CD8-positive, alpha-beta memory T cell (primary cell): ENCODE data around the gene CALML4. TPM values are rescaled to one million over a fixed set of nuclear protein-coding genes. Genes with fewer than 3 reads are reported as not detected.

Experiments used
- CTCF ChIA-PET: fragments of 350-600 bp; sonication (Branson Sonifier 250); formaldehyde crosslinking; loops from one replicate; lab custom pipeline; 2021; ENCODE audit warnings: antibody characterized with exemption; lab: Charles Lee
- POLR2A ChIA-PET: fragments of 350-600 bp; sonication (Branson Sonifier 250); formaldehyde crosslinking; loops from one replicate; lab custom pipeline; 2021; ENCODE audit warnings: antibody characterized with exemption; lab: Charles Lee
- DNase-seq, 5 donors: peaks; one replicate each; pipeline versions ENCODE4 v3.0.0 to v3.0.0-alpha.2; 2020 to 2022; ENCODE audit warnings: mixed read lengths in 1 of 5
- H3K27ac ChIP-seq: one replicate; pipeline ENCODE4 v1.7.0; 2013; ENCODE audit warnings: low read depth, mild to moderate bottlenecking, low read length, moderate library complexity
- H3K27me3 ChIP-seq: 2 replicates; pipeline ENCODE4 v1.7.0; 2013; ENCODE audit warnings: low read length, mild to moderate bottlenecking; ENCODE audit not compliant: insufficient read depth, poor library complexity, severe bottlenecking
- H3K36me3 ChIP-seq: 2 replicates; pipeline ENCODE4 v1.7.0; 2013; ENCODE audit warnings: mild to moderate bottlenecking, low read length, moderate library complexity; ENCODE audit not compliant: insufficient read depth
- H3K4me1 ChIP-seq: 2 replicates; pipeline ENCODE4 v1.7.0; 2013; ENCODE audit warnings: mild to moderate bottlenecking, low read length, moderate library complexity; ENCODE audit not compliant: insufficient read depth
- H3K4me3 ChIP-seq: 2 replicates; pipeline ENCODE4 v1.7.0; 2013; ENCODE audit warnings: mild to moderate bottlenecking, low read length
- H3K9me3 ChIP-seq: 2 replicates; pipeline ENCODE4 v1.7.0; 2013; ENCODE audit warnings: mild to moderate bottlenecking, low read length
- H3K27ac Mint-ChIP-seq, 8 donors: one replicate each; pipeline ENCODE4 v1.8.0; 2020 to 2021; ENCODE audit warnings: mixed read lengths in 8 of 8, mild to moderate bottlenecking in 6 of 8, inconsistent platforms in 3 of 8, moderate library complexity in 3 of 8
- H3K27me3 Mint-ChIP-seq, 2 donors: one replicate each; pipeline ENCODE4 v1.8.0; 2020 to 2021; ENCODE audit warnings: mixed read lengths in 2 of 2, mild to moderate bottlenecking in 1 of 2, moderate library complexity in 1 of 2
- H3K36me3 Mint-ChIP-seq, 3 donors: one replicate each; pipeline ENCODE4 v1.8.0; 2020 to 2021; ENCODE audit warnings: mixed read lengths in 3 of 3, inconsistent platforms in 1 of 3, mild to moderate bottlenecking in 1 of 3
- H3K4me1 Mint-ChIP-seq, 3 donors: one replicate each; pipeline ENCODE4 v1.8.0; 2020 to 2021; ENCODE audit warnings: mixed read lengths in 3 of 3, inconsistent platforms in 1 of 3, mild to moderate bottlenecking in 1 of 3
- H3K4me3 Mint-ChIP-seq, 7 donors: one replicate each; pipeline ENCODE4 v1.8.0; 2020 to 2021; ENCODE audit warnings: mixed read lengths in 7 of 7, mild to moderate bottlenecking in 6 of 7, moderate library complexity in 4 of 7, inconsistent platforms in 2 of 7
- H3K9me3 Mint-ChIP-seq, 5 donors: one replicate each; pipeline ENCODE4 v1.8.0; 2020 to 2022; ENCODE audit warnings: mixed read lengths in 5 of 5, mild to moderate bottlenecking in 3 of 5, moderate library complexity in 2 of 5, inconsistent platforms in 1 of 5
- polyA plus RNA-seq: library from polyadenylated mRNA; unstranded; fragments of 300-500 nt; fragmentation: Illumina TruSeq; gene quantifications from one replicate; pipeline ENCODE4 v1.2.3, GENCODE V29; 2021
- total RNA-seq, 2 experiments: library from RNA; stranded (reverse); gene quantifications; one replicate each; pipeline ENCODE4 v1.2.3, GENCODE V29; 2021

CALML4 gene, protein sequence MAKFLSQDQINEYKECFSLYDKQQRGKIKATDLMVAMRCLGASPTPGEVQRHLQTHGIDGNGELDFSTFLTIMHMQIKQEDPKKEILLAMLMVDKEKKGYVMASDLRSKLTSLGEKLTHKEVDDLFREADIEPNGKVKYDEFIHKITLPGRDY
- 1 to 10 TPM; 4.9 to 6.4 TPM for total RNA-seq
- polyA plus RNA-seq = 0.40 TPM

- DNase-seq = no peak
- H3K36me3 Mint-ChIP-seq = no peaks in the 10 kb centered on the region
- H3K27ac Mint-ChIP-seq = peak within 1 kb of the TSS in 2 of 8 donors; percentile 12 to 75
- H3K4me3 Mint-ChIP-seq = peak within 1 kb of the TSS in 2 of 7 donors; percentile 36 to 64
- no peaks in the 10 kb centered on the region for H3K36me3 ChIP-seq
- H3K9me3 Mint-ChIP-seq = no peaks in the 10 kb centered on the region
- CTCF ChIA-PET = no interaction called here
- no peaks in the 10 kb centered on the region for H3K27me3 Mint-ChIP-seq
- POLR2A ChIA-PET = no interaction called here
- no peaks in the 10 kb centered on the region for H3K27me3 ChIP-seq
- no peaks in the 10 kb centered on the region for H3K4me1 ChIP-seq
- H3K4me1 Mint-ChIP-seq = peaks cover 6 to 9% (median 7%) of the 10 kb centered on the region in 3 donors
- H3K4me3 ChIP-seq = no peak within 1 kb of the TSS
- H3K27ac ChIP-seq = peak within 1 kb of the TSS; percentile 47
- H3K9me3 ChIP-seq = no peaks in the 10 kb centered on the region
Measured at GRCh38 chr15:68204776-68205557, at the start of gene CALML4. TSS of gene CALML4 (minus strand) at chr15:68205332. CDS start at chr15:68205247, 85 bp downstream.

DNA sequence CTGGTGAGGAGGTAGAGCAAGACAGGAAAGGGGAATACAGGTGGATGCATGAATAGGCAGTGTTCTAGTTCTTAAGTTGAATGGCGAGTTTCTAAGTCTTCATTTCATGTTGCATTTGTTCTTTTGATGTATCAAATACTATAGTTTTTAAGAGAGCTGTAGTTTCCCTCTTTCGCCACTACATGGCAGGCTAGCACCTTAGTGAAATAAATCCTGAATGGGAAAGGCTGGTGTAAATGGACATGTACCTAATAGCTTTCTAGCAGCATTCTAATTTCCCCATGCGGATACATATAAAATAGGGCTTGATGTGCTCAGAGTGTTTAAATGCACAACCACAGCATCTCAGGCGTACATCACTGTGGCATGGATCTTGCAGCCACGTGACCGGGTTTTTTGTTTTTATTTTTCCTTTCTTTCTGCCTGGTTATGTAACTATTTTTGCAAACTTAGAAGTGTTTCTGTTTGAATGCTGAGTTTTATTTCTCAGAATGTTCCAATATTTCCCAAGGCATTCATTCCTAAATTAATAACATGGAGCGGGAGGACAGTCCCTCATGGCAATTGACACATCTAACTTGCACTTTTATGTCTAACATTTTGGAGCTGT is 47.9 kb upstream of the CALML4 start:
- Histone ChIP-seq H3K4me1 (no peaks in the 10 kb centered on the region), H3K27ac (no peak overlapping the region), H3K4me3 (no peak overlapping the region), H3K9me3 (no peaks in the 10 kb centered on the region), H3K36me3 (no peaks in the 10 kb centered on the region), H3K27me3 (no peaks in the 10 kb centered on the region)
- Mint-ChIP-seq H3K27me3 (peaks cover 8 to 15% of the 10 kb centered on the region in 2 donors), H3K4me1 (peaks cover 0 to 8% (median 0%) of the 10 kb centered on the region in 3 donors), H3K4me3 (no peak overlapping the region), H3K36me3 (no peaks in the 10 kb centered on the region), H3K9me3 (no peaks in the 10 kb centered on the region), H3K27ac (no peak overlapping the region)
- ChIA-PET POLR2A (interaction anchor here (0.9 to 1.0 kb wide), 2 partner anchors 24 to 126 kb away, joined by 3 to 7 read pairs; partner anchors contain the start of gene FEM1B), CTCF (interaction anchor here (0.6 to 2.2 kb wide), 21 partner anchors 8 to 421 kb away, joined by 3 to 19 read pairs (median 4); partner anchors contain the start of genes CLN6 and FEM1B)
- DNase-seq = peak in 3 of 5 donors; percentile 32 to 59 (median 56)

GRCh38 chr15:68249058-68249713 is 44.1 kb upstream of the CALML4 start:
- POLR2A ChIA-PET = no interaction called here
- DNase-seq = no peak
- peaks cover 4 to 9% (median 9%) of the 10 kb centered on the region in 5 donors for H3K9me3 Mint-ChIP-seq
- CTCF ChIA-PET = no interaction called here
- no peaks in the 10 kb centered on the region for H3K4me1 Mint-ChIP-seq
- no peak overlapping the region for H3K27ac Mint-ChIP-seq
- no peaks in the 10 kb centered on the region for H3K4me1 ChIP-seq
- H3K9me3 ChIP-seq = no peaks in the 10 kb centered on the region
- peaks cover 8 to 16% of the 10 kb centered on the region in 2 donors for H3K27me3 Mint-ChIP-seq
- no peak overlapping the region for H3K27ac ChIP-seq
- H3K36me3 ChIP-seq = no peaks in the 10 kb centered on the region
- no peaks in the 10 kb centered on the region for H3K27me3 ChIP-seq
- no peak overlapping the region for H3K4me3 Mint-ChIP-seq
- peaks cover 0 to 10% (median 3%) of the 10 kb centered on the region in 3 donors for H3K36me3 Mint-ChIP-seq
- no peak overlapping the region for H3K4me3 ChIP-seq

GRCh38 chr15:68244235-68244634 is 39.1 kb upstream of the CALML4 start:
- ChIA-PET CTCF (interaction anchor here (1.1 to 1.5 kb wide), 3 partner anchors 9 to 62 kb away, joined by 3 to 4 read pairs (median 3); no protein-coding TSS in a partner anchor), POLR2A (no interaction called here)
- Mint-ChIP-seq H3K4me3 (no peak overlapping the region), H3K4me1 (no peaks in the 10 kb centered on the region), H3K27me3 (peaks cover 15 to 19% of the 10 kb centered on the region in 2 donors), H3K9me3 (peaks cover 19 to 32% (median 27%) of the 10 kb centered on the region in 5 donors), H3K27ac (no peak overlapping the region), H3K36me3 (peaks cover 2 to 31% (median 3%) of the 10 kb centered on the region in 3 donors)
- Histone ChIP-seq H3K9me3 (no peaks in the 10 kb centered on the region), H3K36me3 (no peaks in the 10 kb centered on the region), H3K27ac (no peak overlapping the region), H3K4me3 (no peak overlapping the region), H3K4me1 (no peaks in the 10 kb centered on the region), H3K27me3 (no peaks in the 10 kb centered on the region)
- DNase-seq = no peak

DNA sequence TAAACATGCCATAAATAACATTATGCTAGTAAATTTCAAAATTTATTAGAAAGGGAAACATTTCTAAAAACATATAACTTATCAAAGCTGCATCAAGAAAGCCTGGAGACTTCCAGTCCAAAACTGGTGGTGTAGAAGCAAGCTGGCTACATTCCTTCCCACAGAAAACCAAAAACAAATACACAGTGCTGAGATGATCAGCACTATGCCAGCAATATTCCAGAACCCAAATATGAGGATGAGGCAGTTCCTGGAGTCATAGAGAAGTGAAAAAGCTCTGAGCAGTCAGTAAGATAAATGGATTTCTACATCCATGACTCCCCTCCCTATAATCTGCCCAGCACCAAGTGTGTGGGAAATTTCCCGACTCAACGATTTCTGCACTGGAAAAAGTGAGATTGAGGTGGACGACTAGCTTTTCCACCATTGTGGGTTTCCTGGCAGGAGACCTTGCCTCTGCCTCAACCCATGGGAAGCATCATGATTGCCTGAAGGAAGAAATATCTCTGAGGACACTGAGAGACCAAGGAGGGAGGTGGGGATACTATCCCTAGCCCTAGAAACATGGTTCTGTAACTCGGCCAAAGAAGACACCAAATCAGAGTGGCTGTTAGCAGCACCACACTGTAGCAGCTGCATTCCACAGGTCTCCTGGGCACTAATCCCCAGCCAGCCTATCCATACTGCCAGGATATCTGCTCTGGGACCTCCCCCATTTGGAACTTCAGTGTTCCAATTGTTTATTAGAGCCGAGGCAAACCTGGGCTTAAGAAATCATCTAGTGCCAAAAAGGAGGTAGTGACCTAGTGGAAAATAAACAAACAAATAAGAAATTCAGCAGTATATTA is 36.2 kb upstream of the CALML4 start:
- ChIA-PET POLR2A (no interaction called here), CTCF (no interaction called here)
- peaks cover 11 to 18% of the 10 kb centered on the region in 2 donors for H3K27me3 Mint-ChIP-seq
- H3K36me3 Mint-ChIP-seq = peaks cover 3 to 34% (median 4%) of the 10 kb centered on the region in 3 donors
- Histone ChIP-seq H3K4me3 (no peak overlapping the region), H3K36me3 (no peaks in the 10 kb centered on the region), H3K9me3 (no peaks in the 10 kb centered on the region), H3K4me1 (no peaks in the 10 kb centered on the region), H3K27ac (no peak overlapping the region), H3K27me3 (no peaks in the 10 kb centered on the region)
- peaks cover 19 to 32% (median 27%) of the 10 kb centered on the region in 5 donors for H3K9me3 Mint-ChIP-seq
- no peaks in the 10 kb centered on the region for H3K4me1 Mint-ChIP-seq
- H3K4me3 Mint-ChIP-seq = no peak overlapping the region
- no peak for DNase-seq
- no peak overlapping the region for H3K27ac Mint-ChIP-seq

DNA sequence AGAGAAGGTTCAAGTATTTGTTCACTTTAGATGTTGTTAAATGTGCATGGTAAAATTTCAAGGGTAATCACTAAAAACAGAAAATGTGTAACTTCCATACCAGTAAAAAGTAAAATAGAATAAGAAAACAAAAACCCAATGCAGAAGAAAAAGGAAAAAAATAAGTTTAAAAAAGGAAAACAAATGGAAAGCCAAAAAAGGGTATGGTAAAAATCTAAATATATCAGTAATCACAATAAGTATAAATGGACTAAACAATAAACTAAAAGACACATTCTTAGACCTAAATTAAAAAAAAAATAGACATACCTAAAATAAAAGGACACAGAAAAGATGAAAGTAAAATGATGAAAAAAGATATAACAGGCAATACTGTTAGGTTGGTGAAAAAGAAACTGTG is 33.9 kb upstream of the CALML4 start:
- CTCF ChIA-PET = no interaction called here
- no peaks in the 10 kb centered on the region for H3K4me1 Mint-ChIP-seq
- H3K4me3 Mint-ChIP-seq = no peak overlapping the region
- Histone ChIP-seq H3K27ac (no peak overlapping the region), H3K27me3 (no peaks in the 10 kb centered on the region), H3K9me3 (no peaks in the 10 kb centered on the region), H3K36me3 (no peaks in the 10 kb centered on the region), H3K4me3 (no peak overlapping the region), H3K4me1 (no peaks in the 10 kb centered on the region)
- no peak for DNase-seq
- POLR2A ChIA-PET = no interaction called here
- peaks cover 8 to 21% (median 18%) of the 10 kb centered on the region in 5 donors for H3K9me3 Mint-ChIP-seq
- no peak overlapping the region for H3K27ac Mint-ChIP-seq
- H3K36me3 Mint-ChIP-seq = peaks cover 0 to 22% (median 4%) of the 10 kb centered on the region in 3 donors
- H3K27me3 Mint-ChIP-seq = peaks cover 7 to 11% of the 10 kb centered on the region in 2 donors

- peaks cover 9 to 17% of the 10 kb centered on the region in 2 donors for H3K27me3 Mint-ChIP-seq
- no peaks in the 10 kb centered on the region for H3K9me3 ChIP-seq
- H3K9me3 Mint-ChIP-seq = no peaks in the 10 kb centered on the region
- no peaks in the 10 kb centered on the region for H3K36me3 ChIP-seq
- no peaks in the 10 kb centered on the region for H3K27me3 ChIP-seq
- H3K27ac ChIP-seq = no peak overlapping the region
- H3K4me3 ChIP-seq = no peak overlapping the region
- no peak overlapping the region for H3K27ac Mint-ChIP-seq
- peaks cover 3 to 7% (median 3%) of the 10 kb centered on the region in 3 donors for H3K4me1 Mint-ChIP-seq
- POLR2A ChIA-PET = no interaction called here
- peaks cover under 1 to 3% (median 2%) of the 10 kb centered on the region in 3 donors for H3K36me3 Mint-ChIP-seq
- no peak overlapping the region for H3K4me3 Mint-ChIP-seq
- no peak for DNase-seq
- H3K4me1 ChIP-seq = peaks cover 5% of the 10 kb centered on the region
- CTCF ChIA-PET = no interaction called here
Measured at GRCh38 chr15:68235022-68235421, 29.9 kb upstream of the CALML4 start.
